HG03457 (cell line): ENCODE results near the gene SLPI.

Experiments used
- ATAC-seq: cut with Tn5 transposase; IDR thresholded peaks from one replicate; pipeline ENCODE4 v1.9.1; 2021; ENCODE audit warnings: moderate number of reproducible peaks; ENCODE audit not compliant: unreplicated experiment

Gene SLPI

GRCh38 chr20:45254383-45255262, at the start of gene SLPI:
Gene SLPI, minus strand, starts transcription at chr20:45254564. Its CDS starts 21 bp downstream, at chr20:45254543.
- no peak for ATAC-seq

- no peak for ATAC-seq
These were observed 49.5 kb upstream of the SLPI start for GRCh38 chr20:45303586-45304463.

- no peak for ATAC-seq
These were observed 47.5 kb upstream of the SLPI start for GRCh38 chr20:45301824-45302271.

GRCh38 chr20:45300961-45301360, 46.6 kb upstream of the SLPI start:
- ATAC-seq: no peak

GRCh38 chr20:45299786-45300185, 45.4 kb upstream of the SLPI start:
- no peak for ATAC-seq

- no peak for ATAC-seq
These were observed 43.6 kb upstream of the SLPI start for GRCh38 chr20:45297786-45298497.

- no peak for ATAC-seq
These were observed 40.3 kb upstream of the SLPI start for GRCh38 chr20:45294659-45295058.

- ATAC-seq: no peak
These were observed 39.6 kb upstream of the SLPI start for GRCh38 chr20:45294003-45294368.

GRCh38 chr20:45293041-45294002, 39.0 kb upstream of the SLPI start:
- no peak for ATAC-seq

- no peak for ATAC-seq
These were observed 38.0 kb upstream of the SLPI start for GRCh38 chr20:45292343-45292742.

GRCh38 chr20:45291526-45291925, 37.2 kb upstream of the SLPI start:
- no peak for ATAC-seq

GRCh38 chr20:45290677-45291355, 36.5 kb upstream of the SLPI start:
- no peak for ATAC-seq

- no peak for ATAC-seq
These were observed 35.7 kb upstream of the SLPI start for GRCh38 chr20:45289942-45290676.

- ATAC-seq: no peak
These were observed 34.5 kb upstream of the SLPI start for GRCh38 chr20:45288860-45289259.

- no peak for ATAC-seq
These were observed 34.0 kb upstream of the SLPI start for GRCh38 chr20:45288376-45288775.

GRCh38 chr20:45283551-45284057, 29.2 kb upstream of the SLPI start:
- ATAC-seq: no peak

GRCh38 chr20:45282700-45283550, 28.6 kb upstream of the SLPI start:
- no peak for ATAC-seq

- ATAC-seq: no peak
These were observed 25.6 kb upstream of the SLPI start for GRCh38 chr20:45279992-45280391.
